Measurements from ENCODE around the gene SLC1A3.
"Not testable (repeated sequence)": the region's sequence is repeated elsewhere in the genome, so short reads cannot be mapped to it uniquely, and the experiment has no call there.

Gene SLC1A3

GRCh38 chr5:36606428-36607113, at the start of gene SLC1A3:
TSS of gene SLC1A3 (plus strand) at chr5:36606606. CDS start at chr5:36608424, 1,818 bp downstream.
- peak; percentile 61 for DNase-seq (ENCODE audit: low read depth)

GRCh38 chr5:36558641-36559040, 47.8 kb upstream of the SLC1A3 start:
- no peak for DNase-seq (ENCODE audit: low read depth)

- no peak for DNase-seq (ENCODE audit: low read depth)
These were observed 44.8 kb upstream of the SLC1A3 start for GRCh38 chr5:36561601-36562000.

- DNase-seq (ENCODE audit: low read depth), result no peak
These were observed 36.9 kb upstream of the SLC1A3 start for GRCh38 chr5:36569491-36569890.

- no peak for DNase-seq (ENCODE audit: low read depth)
These were observed 35.9 kb upstream of the SLC1A3 start for GRCh38 chr5:36570301-36571095.

GRCh38 chr5:36571401-36572042, 34.9 kb upstream of the SLC1A3 start:
- no peak for DNase-seq (ENCODE audit: low read depth)

GRCh38 chr5:36573438-36573837, 33.0 kb upstream of the SLC1A3 start:
- peak; percentile 85 for DNase-seq (ENCODE audit: low read depth)

- peak; percentile 56 for DNase-seq (ENCODE audit: low read depth)
These were observed 31.0 kb upstream of the SLC1A3 start for GRCh38 chr5:36575361-36575781.

- DNase-seq (ENCODE audit: low read depth), result no peak
These were observed 29.7 kb upstream of the SLC1A3 start for GRCh38 chr5:36576721-36577120.

- not testable (repeated sequence) for DNase-seq (ENCODE audit: low read depth)
These were observed 26.5 kb upstream of the SLC1A3 start for GRCh38 chr5:36579858-36580257.

GRCh38 chr5:36581070-36581469, 25.3 kb upstream of the SLC1A3 start:
- DNase-seq (ENCODE audit: low read depth), result no peak

GRCh38 chr5:36584009-36584875, 22.2 kb upstream of the SLC1A3 start:
- DNase-seq (ENCODE audit: low read depth), result no peak

GRCh38 chr5:36585701-36586100, 20.7 kb upstream of the SLC1A3 start:
- DNase-seq (ENCODE audit: low read depth), result no peak

GRCh38 chr5:36587354-36587753, 19.1 kb upstream of the SLC1A3 start:
- DNase-seq (ENCODE audit: low read depth), result no peak

GRCh38 chr5:36589735-36590134, 16.7 kb upstream of the SLC1A3 start:
- not testable (repeated sequence) for DNase-seq (ENCODE audit: low read depth)

GRCh38 chr5:36590513-36591286, 15.7 kb upstream of the SLC1A3 start:
- no peak for DNase-seq (ENCODE audit: low read depth)

- no peak for DNase-seq (ENCODE audit: low read depth)
These were observed 12.5 kb upstream of the SLC1A3 start for GRCh38 chr5:36593867-36594266.

- no peak for DNase-seq (ENCODE audit: low read depth)
These were observed 10.2 kb upstream of the SLC1A3 start for GRCh38 chr5:36596247-36596646.

GRCh38 chr5:36596756-36597155, 9.7 kb upstream of the SLC1A3 start:
- DNase-seq (ENCODE audit: low read depth), result no peak

- DNase-seq (ENCODE audit: low read depth), result no peak
These were observed 8.4 kb upstream of the SLC1A3 start for GRCh38 chr5:36598045-36598444.
